ENCODE measurements around the gene GRSF1.
"Not testable (repeated sequence)": the region's sequence is repeated elsewhere in the genome, so short reads cannot be mapped to it uniquely, and the experiment has no call there.

The GRSF1 gene

DNA sequence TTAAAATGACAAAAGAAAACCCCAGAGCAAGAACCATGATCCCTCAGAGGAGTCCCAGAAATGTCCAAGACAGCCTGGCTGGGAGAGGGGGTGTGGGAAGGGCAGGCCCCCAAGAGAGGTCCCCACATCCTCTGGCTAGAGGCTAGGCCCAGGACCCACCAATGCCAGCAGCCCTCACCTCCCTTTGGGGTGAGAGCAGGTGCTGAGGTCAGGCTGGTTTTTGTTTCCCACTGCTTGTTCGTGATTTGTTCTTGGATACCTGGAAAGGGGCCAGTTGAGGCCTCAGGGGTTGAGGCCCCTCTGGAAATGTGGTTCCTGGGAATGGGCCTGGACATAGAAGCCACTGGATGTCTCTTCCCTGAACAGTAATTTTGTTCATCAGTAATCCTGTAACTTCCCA lies 2.3 kb upstream of the GRSF1 start:
- no peak overlapping the region for H3K27ac Mint-ChIP-seq
- no peak for DNase-seq

DNA sequence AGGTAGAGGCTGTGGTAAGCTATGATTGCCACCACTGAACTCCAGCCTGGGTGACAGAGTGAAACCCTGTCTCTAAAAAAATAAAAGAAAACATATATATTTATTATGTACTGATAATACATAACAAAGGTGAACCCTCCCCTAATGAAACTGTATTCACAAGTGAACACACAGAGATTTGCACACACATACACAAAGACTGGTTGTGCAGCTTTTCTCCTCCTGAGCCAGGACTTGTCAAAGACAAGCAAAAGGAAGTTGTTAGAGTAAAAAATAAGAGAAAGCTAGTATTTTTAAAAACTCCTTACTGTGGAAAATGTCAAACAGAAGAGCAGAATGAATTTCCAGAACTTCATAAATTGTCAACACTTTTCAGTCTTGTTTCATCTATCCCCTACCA lies 1.5 kb upstream of the GRSF1 start:
- H3K9me3 Mint-ChIP-seq: no peaks in the 10 kb centered on the region
- H3K27ac Mint-ChIP-seq: peak overlapping the region; percentile 21
- no peak overlapping the region for H3K4me3 Mint-ChIP-seq
- H3K27me3 Mint-ChIP-seq: no peaks in the 10 kb centered on the region
- H3K4me1 Mint-ChIP-seq: peaks cover 25% of the 10 kb centered on the region
- H3K36me3 Mint-ChIP-seq: peaks cover 7% of the 10 kb centered on the region
- CTCF ChIA-PET: no interaction called here
- no peak for DNase-seq

More for the DNA sequence above, 2.3 kb upstream of the GRSF1 start:
- CTCF ChIA-PET: no interaction called here
- H3K9me3 Mint-ChIP-seq: no peaks in the 10 kb centered on the region
- H3K4me3 Mint-ChIP-seq: no peak overlapping the region
- H3K4me1 Mint-ChIP-seq: peaks cover 17% of the 10 kb centered on the region
- H3K27me3 Mint-ChIP-seq: no peaks in the 10 kb centered on the region
- H3K36me3 Mint-ChIP-seq: peaks cover 2% of the 10 kb centered on the region

DNA sequence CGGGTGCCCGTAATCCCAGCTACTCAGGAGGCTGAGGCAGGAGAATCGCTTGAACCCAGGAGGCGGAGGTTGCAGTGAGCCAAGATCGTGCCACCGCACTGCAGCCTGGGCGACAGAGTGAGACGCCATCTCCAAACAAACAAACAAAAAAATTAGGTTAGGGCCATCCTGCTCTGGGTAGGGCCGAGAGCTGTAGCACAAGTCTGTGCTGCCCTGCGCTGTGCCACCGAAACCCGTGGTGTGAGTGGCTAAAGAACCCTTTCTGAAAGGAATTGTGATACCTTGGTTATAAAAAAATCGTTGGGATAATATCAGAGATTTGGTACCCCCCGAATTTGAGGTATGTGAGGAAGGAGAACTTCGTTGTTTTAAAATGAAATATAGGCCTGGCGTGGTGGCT lies 941 bp upstream of the GRSF1 start:
- H3K27me3 Mint-ChIP-seq, H3K36me3 Mint-ChIP-seq, H3K4me3 Mint-ChIP-seq, DNase-seq, CTCF ChIA-PET, H3K27ac Mint-ChIP-seq, H3K9me3 Mint-ChIP-seq: not testable (repeated sequence)
- peaks cover 29% of the 10 kb centered on the region for H3K4me1 Mint-ChIP-seq

DNA sequence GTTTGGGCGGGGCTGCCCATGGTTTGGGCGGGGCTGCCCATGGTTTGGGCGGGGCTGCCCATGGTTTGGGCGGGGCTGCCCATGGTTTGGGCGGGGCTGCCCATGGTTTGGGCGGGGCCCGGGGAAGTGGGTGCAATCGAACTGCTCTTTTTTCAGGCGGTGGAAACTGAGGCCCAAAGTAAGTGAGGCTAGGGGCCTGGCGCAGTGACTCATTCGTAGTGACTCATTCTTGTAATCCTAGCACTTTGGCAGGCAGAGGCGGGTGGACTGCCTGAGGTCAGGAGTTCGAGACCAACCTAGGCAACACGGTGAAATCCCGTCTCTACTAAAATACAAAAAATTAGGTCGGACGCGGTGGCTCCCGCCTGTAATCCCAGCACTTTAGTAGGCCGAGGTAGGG lies 447 bp upstream of the GRSF1 start:
- not testable (repeated sequence) for H3K27me3 Mint-ChIP-seq, H3K27ac Mint-ChIP-seq, H3K9me3 Mint-ChIP-seq
- Mint-ChIP-seq H3K4me3 (peak overlapping the region; percentile 53), H3K36me3 (peaks cover 12% of the 10 kb centered on the region), H3K4me1 (peaks cover 30% of the 10 kb centered on the region)
- CTCF ChIA-PET: interaction anchor here (1.5 to 2.0 kb wide), 2 partner anchors 17 to 135 kb away, joined by 3 to 5 read pairs; no protein-coding TSS in a partner anchor
- peak; percentile 69 for DNase-seq

DNA sequence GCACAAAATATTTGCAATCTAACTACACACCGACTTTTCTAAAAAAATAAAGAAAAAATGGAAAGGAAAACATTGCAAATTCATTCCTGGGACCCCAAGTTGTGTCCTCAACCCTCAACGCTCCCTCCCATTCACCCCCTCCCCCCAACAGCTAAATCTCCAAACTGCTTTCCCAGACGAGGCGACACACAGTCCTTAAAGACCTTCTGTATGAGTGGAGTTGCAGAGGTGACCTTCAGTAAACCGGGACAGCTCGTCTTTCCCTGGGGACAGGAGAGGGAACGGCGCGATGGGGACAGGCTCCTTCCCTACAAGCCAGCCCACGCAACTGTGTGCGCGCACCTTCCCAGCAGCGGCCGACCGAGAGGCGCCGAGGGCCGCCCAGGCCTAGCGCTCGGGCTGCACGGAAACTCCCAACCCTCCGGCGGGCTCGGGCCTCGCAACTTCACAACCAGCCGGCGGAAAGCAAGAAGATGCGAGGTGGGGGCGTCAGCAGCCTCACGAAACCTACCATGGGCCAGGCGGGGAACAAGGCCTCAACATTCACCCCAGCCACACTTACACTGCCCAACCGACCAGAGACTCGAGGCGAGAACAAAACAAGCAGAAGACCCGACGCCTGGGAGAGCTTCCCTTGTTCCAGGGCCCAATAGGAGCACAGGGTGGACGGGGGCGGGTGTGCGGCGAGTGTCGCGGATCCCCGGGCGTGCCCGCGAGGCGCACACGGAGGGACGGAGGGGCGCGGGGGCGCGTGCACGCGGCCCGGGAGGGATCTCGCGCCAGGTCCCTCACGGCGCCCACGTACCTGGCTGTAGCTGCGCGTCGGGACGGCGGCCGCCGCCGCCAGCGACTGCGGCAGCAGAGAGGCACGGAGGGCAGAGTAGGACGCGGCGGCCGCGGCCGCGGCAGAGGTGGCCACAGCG lies 763 bp downstream of the GRSF1 start:
- Mint-ChIP-seq H3K9me3 (no peaks in the 10 kb centered on the region), H3K4me3 (peak overlapping the region; percentile 87), H3K4me1 (peaks cover 33% of the 10 kb centered on the region), H3K27me3 (no peaks in the 10 kb centered on the region), H3K36me3 (peaks cover 19% of the 10 kb centered on the region), H3K27ac (peak overlapping the region; percentile 94)
- CTCF ChIA-PET: interaction anchor here (0.9 to 2.0 kb wide), 7 partner anchors 16 to 171 kb away, joined by 3 to 7 read pairs (median 3); no protein-coding TSS in a partner anchor
- peak; percentile 74 for DNase-seq

DNA sequence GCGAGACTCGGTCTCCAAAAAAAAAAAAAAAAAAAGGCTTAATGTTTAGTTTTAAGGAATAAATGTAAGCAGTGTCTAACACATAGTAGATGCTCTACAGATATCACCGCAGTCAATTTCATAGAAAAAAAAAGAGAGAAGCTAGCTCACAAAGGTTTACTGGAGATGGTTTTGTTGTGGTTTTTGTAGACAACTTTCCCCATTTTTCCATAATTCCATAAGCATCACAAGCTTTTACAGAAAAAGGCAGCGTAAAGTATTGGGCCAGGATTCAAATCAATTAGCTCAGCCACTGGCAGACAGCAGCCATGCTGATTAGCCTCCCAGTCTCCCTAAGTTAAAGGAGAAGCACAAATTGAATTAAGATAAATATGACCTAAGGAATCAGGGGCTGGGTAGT lies 1.5 kb downstream of the GRSF1 start:
- peaks cover 33% of the 10 kb centered on the region for H3K4me1 Mint-ChIP-seq
- CTCF ChIA-PET: interaction anchor here (0.9 to 2.0 kb wide), 5 partner anchors 98 to 172 kb away, joined by 3 to 7 read pairs (median 4); no protein-coding TSS in a partner anchor
- H3K9me3 Mint-ChIP-seq: no peaks in the 10 kb centered on the region
- no peak for DNase-seq
- peak overlapping the region; percentile 94 for H3K27ac Mint-ChIP-seq
- H3K4me3 Mint-ChIP-seq: peak overlapping the region; percentile 87
- H3K27me3 Mint-ChIP-seq: no peaks in the 10 kb centered on the region
- H3K36me3 Mint-ChIP-seq: peaks cover 21% of the 10 kb centered on the region

DNA sequence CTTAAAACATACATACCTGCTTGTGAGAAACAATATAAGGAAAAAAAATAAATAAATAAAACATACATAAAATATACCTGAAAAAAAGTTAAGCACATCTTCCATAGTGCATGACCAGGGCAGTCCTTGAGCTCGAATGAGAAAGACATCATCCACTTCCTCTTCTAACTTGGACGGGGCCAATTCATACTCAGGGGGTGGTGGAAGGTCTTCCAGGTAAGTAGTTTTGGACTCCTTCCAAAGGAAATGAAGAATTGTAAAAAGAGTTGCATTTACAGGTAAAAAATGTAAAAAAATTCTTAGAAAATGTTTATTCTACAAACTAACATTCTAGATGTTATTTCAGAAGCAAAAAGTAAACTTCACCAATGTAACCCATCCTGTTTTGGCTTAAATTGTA lies 3.6 kb downstream of the GRSF1 start:
- Mint-ChIP-seq H3K36me3 (peaks cover 36% of the 10 kb centered on the region), H3K9me3 (no peaks in the 10 kb centered on the region), H3K4me3 (no peak overlapping the region), H3K27ac (no peak overlapping the region), H3K27me3 (no peaks in the 10 kb centered on the region), H3K4me1 (peaks cover 31% of the 10 kb centered on the region)
- DNase-seq: no peak
- CTCF ChIA-PET: no interaction called here

DNA sequence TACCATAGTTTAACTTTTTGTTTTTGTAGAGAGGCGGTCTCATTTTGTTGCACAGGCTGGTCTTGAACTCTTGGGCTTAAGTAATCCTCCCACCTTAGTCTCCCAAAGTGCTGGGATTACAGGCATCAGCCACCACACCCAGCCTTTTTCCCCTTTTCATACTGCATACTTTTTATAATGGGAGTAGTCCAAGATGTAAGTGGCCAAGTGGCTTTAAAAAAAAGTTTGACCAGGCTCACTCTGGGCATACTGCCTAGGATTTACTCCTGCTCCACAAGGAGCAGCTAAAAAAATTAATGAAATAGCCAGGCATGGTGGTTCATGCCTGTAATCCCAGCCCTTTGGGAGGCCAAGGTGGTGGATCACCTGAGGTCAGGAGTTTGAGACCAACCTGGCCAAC lies 6.0 kb downstream of the GRSF1 start:
- CTCF ChIA-PET: no interaction called here
- Mint-ChIP-seq H3K4me3 (no peak overlapping the region), H3K9me3 (no peaks in the 10 kb centered on the region), H3K27ac (no peak overlapping the region), H3K36me3 (peaks cover 48% of the 10 kb centered on the region), H3K4me1 (peaks cover 27% of the 10 kb centered on the region), H3K27me3 (no peaks in the 10 kb centered on the region)
- DNase-seq: no peak

DNA sequence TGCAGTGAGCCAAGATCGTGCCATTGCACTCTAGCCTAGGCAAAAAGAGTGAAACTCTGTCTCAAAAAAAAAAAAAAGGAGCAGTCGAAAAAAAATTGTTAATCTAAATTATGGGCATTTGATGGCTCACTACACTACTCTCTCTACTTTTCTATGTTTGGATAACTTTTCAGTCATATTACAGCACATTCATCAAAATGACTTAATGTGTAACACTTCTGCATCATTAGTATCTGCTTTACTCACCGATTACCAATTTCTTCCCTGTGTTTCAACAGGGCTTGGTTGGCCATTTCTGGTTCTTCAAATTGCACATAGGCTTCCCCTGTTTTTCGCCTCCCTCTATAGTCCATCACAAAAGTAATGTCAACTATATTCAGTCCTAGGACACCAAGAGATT lies 8.4 kb downstream of the GRSF1 start:
- DNase-seq: no peak
- Mint-ChIP-seq H3K36me3 (peaks cover 49% of the 10 kb centered on the region), H3K9me3 (no peaks in the 10 kb centered on the region), H3K4me3 (no peak overlapping the region), H3K4me1 (peaks cover 9% of the 10 kb centered on the region), H3K27ac (no peak overlapping the region), H3K27me3 (no peaks in the 10 kb centered on the region)
- CTCF ChIA-PET: no interaction called here

DNA sequence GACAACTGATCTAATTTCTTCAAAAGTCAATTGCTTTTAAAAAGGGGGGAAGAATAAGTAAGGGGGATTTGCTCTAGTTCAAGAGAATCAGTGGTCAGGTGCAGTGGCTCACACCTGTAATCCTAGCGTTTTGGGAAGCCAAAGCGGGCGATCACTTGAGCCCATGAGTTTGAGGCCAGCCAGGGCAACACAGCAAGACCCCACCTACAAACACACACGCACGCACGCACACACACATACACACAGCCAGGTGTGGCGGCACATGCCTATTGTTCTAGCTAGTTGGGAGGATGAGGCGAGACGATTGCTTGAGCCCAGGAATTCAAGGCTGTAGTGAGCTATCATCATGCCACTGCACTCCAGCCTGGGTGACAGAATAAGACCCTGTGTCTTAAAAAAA lies 9.6 kb downstream of the GRSF1 start:
- Mint-ChIP-seq H3K27ac (no peak overlapping the region), H3K27me3 (no peaks in the 10 kb centered on the region), H3K4me1 (peaks cover 3% of the 10 kb centered on the region), H3K9me3 (no peaks in the 10 kb centered on the region), H3K36me3 (peaks cover 54% of the 10 kb centered on the region), H3K4me3 (no peak overlapping the region)
- CTCF ChIA-PET: interaction anchor here (3.7 kb wide), 1 partner anchor 95 kb away, joined by 11 read pairs; no protein-coding TSS in a partner anchor
- DNase-seq: no peak

DNA sequence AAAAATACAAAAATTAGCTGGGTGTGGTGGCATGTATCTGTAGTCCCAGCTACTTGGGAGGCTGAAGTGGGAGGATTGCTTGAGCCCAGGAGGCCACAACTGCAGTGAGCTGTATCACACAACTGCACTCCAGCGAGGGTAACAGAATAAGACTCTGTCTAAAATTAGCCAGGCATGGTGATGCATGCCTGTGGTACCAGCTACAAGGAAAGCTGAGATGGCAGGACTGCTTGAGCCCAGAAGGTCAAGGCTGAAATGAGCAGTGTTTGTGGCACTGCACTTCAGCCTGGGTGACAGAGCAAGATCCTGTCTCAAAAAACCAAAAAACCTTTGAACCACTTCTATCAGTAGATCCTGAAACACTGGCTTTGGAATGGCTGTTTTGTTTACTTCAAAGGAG lies 10.2 kb downstream of the GRSF1 start:
- CTCF ChIA-PET: interaction anchor here (0.9 to 3.7 kb wide), 2 partner anchors 94 to 177 kb away, joined by 3 to 11 read pairs; no protein-coding TSS in a partner anchor
- Mint-ChIP-seq H3K36me3 (peaks cover 55% of the 10 kb centered on the region), H3K27ac (no peak overlapping the region), H3K27me3 (no peaks in the 10 kb centered on the region), H3K9me3 (no peaks in the 10 kb centered on the region), H3K4me1 (no peaks in the 10 kb centered on the region), H3K4me3 (no peak overlapping the region)
- no peak for DNase-seq

DNA sequence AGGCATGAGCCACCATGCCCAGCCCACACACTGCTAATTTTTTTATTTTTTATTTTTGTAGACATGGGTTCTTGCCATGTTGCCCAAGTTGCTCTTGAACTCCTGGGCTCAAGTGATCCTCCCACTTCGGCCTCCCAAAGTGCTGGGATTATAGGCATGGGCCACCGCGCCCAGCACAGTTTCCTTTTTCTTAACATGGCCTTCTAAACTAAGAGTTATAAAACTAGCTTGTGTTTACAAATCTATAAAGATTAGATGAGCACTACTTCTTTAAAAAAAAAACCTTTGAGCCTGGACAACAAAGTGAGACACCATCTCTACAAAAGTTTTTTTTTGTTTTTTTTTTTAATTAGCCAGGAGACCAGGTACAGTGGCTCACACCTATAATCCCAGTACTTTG lies 10.7 kb downstream of the GRSF1 start:
- peaks cover 56% of the 10 kb centered on the region for H3K36me3 Mint-ChIP-seq
- no peak for DNase-seq
- H3K4me1 Mint-ChIP-seq: no peaks in the 10 kb centered on the region
- no peaks in the 10 kb centered on the region for H3K9me3 Mint-ChIP-seq
- no peak overlapping the region for H3K27ac Mint-ChIP-seq
- no peak overlapping the region for H3K4me3 Mint-ChIP-seq
- no peaks in the 10 kb centered on the region for H3K27me3 Mint-ChIP-seq
- CTCF ChIA-PET: interaction anchor here (0.9 to 3.7 kb wide), 2 partner anchors 94 to 177 kb away, joined by 3 to 11 read pairs; no protein-coding TSS in a partner anchor

DNA sequence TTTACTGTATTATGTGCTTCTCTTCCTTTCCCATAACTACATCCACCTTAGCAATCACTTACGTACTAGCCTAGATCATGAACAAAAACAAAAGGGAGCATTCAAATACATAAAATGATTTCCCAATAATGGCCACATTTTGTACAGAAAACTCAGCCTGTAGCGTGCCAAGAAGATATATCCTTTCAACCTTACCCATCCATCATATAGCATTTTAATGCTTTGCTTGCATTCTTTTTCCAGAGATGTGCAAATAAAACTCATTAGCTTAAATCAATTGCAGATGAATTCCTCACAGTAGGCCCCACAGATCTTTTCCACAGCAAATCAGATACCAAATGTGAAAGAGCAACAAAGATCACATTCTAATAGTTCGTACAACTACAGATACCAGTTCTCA lies 20.8 kb downstream of the GRSF1 start:
- peaks cover 7% of the 10 kb centered on the region for H3K4me1 Mint-ChIP-seq
- no peak overlapping the region for H3K4me3 Mint-ChIP-seq
- no peaks in the 10 kb centered on the region for H3K27me3 Mint-ChIP-seq
- CTCF ChIA-PET: interaction anchor here (1.2 kb wide), 1 partner anchor 83 kb away, joined by 3 read pairs; no protein-coding TSS in a partner anchor
- DNase-seq: no peak
- no peaks in the 10 kb centered on the region for H3K9me3 Mint-ChIP-seq
- peaks cover 46% of the 10 kb centered on the region for H3K36me3 Mint-ChIP-seq
- H3K27ac Mint-ChIP-seq: no peak overlapping the region

DNA sequence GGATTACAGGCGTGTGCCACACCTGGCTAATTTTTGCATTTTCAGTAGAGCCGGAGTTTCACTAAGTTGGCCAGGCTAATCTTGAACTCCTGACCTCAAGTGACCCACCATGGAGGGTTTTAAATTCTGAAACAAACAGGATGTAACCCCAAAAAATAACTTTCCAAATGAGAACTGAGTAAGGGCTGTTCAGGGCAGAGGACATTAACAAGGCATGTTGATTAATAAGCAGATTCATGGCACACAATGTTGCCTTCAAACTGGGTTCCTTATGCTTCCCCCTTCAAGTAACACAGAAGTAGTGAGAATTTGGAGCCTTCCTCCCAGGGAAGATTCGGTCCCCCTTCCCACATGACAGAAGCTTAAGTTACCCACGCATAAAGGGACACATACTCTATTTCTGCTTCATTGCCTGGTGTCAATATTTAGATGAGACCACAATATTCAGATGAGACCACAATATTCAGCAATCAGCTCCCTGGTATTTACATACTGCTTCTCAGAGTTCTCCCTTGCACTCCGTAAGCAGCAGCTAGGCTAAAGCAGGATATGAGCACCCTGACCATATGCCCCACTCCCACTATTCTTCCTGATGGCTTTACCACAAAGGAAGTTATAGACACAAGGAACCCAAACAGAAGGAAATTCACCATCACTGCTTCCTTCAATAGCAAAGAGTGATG lies 21.4 kb downstream of the GRSF1 start:
- CTCF ChIA-PET: interaction anchor here (1.2 kb wide), 1 partner anchor 83 kb away, joined by 3 read pairs; no protein-coding TSS in a partner anchor
- Mint-ChIP-seq H3K4me1 (peaks cover 7% of the 10 kb centered on the region), H3K9me3 (no peaks in the 10 kb centered on the region), H3K27me3 (no peaks in the 10 kb centered on the region), H3K4me3 (no peak overlapping the region), H3K27ac (peak overlapping the region; percentile 68), H3K36me3 (peaks cover 43% of the 10 kb centered on the region)
- DNase-seq: no peak

All from activated naive CD4-positive, alpha-beta T cell treated with anti-CD3 and anti-CD28 coated beads, Interleukin-2, amount 10 ng/mL, durations not matched to agents 7 days and 5 days (primary cell).